HepG2 (cell line): ENCODE results near the gene GNAI2. TPM values are rescaled to one million over a fixed set of nuclear protein-coding genes. Genes with fewer than 3 reads are reported as not detected.

Experiments
- ATF1 ChIP-seq: IDR thresholded peaks from 2 replicates; pipeline ENCODE4 v1.6.1; 2016; ENCODE audit warnings: mild to moderate bottlenecking, control low read depth
- ATF7 ChIP-seq, 2 experiments: fragments of 450-650 bp in 1 of 2; sonication (generic) in 1 of 2; formaldehyde crosslinking in 1 of 2; IDR thresholded peaks; 2 replicates each; pipeline versions ENCODE4 v1.4.0 to v1.6.1; 2016 to 2020; ENCODE audit warnings: antibody characterized with exemption in 1 of 2, mild to moderate bottlenecking in 1 of 2, missing genetic modification reagents in 1 of 2
- BORCS8-MEF2B ChIP-seq: sonication (generic); formaldehyde crosslinking; IDR thresholded peaks from 2 replicates; pipeline ENCODE4 v1.8.0; 2022; ENCODE audit warnings: mild to moderate bottlenecking, missing genetic modification reagents
- HDAC2 ChIP-seq: sonication (generic); formaldehyde crosslinking; IDR thresholded peaks from 2 replicates; pipeline ENCODE4 v1.4.0; 2020; ENCODE audit warnings: missing genetic modification reagents
- JUNB ChIP-seq: sonication (generic); formaldehyde crosslinking; IDR thresholded peaks from 2 replicates; pipeline ENCODE4 v1.8.0; 2022; ENCODE audit warnings: missing genetic modification reagents, mild to moderate bottlenecking, borderline replicate concordance
- NR2F6 ChIP-seq, 2 experiments: IDR thresholded peaks; 2 replicates each; pipeline ENCODE4 v1.6.1; 2016; ENCODE audit warnings: antibody characterized with exemption in 1 of 2, mild to moderate bottlenecking in 1 of 2
- PRMT3 ChIP-seq: sonication (generic); formaldehyde crosslinking; IDR thresholded peaks from 2 replicates; pipeline ENCODE4 v1.8.1; 2022; ENCODE audit warnings: low read depth, mild to moderate bottlenecking, moderate library complexity, missing genetic modification reagents, borderline replicate concordance
- SIX4 ChIP-seq: sonication (generic); formaldehyde crosslinking; IDR thresholded peaks from 2 replicates; pipeline ENCODE4 v1.4.0; 2020; ENCODE audit warnings: missing genetic modification reagents
- SRSF4 ChIP-seq: fragments of 200-400 bp; formaldehyde crosslinking; IDR thresholded peaks from one replicate; pipeline ENCODE4 v1.6.1; 2018; ENCODE audit warnings: mild to moderate bottlenecking, low read depth, low read length, moderate library complexity; ENCODE audit not compliant: poor library complexity, severe bottlenecking
- TBP ChIP-seq: sonication (generic); formaldehyde crosslinking; IDR thresholded peaks from 2 replicates; pipeline ENCODE4 v1.5.0; 2020; ENCODE audit warnings: missing genetic modification reagents
- ZNF274 ChIP-seq: sonication (generic); formaldehyde crosslinking; IDR thresholded peaks from 2 replicates; pipeline ENCODE4 v1.5.1; 2020; ENCODE audit warnings: mild to moderate bottlenecking, missing genetic modification reagents
- ZNF468 ChIP-seq: sonication (generic); formaldehyde crosslinking; IDR thresholded peaks from 2 replicates; pipeline ENCODE4 v1.8.0; 2022; ENCODE audit warnings: mild to moderate bottlenecking, moderate library complexity, missing genetic modification reagents
- polyA plus RNA-seq, 8 experiments: library from polyadenylated mRNA; depleted of rRNA in 3 of 8; stranded (reverse) in 7 of 8; unstranded in 1 of 8; fragments of >200 nt; fragmentation: Illumina TruSeq in 4 of 8; extraction: Trizol in 4 of 8; gene quantifications; 2 replicates each; pipeline versions ENCODE4 v1.2.1 to v1.2.3, GENCODE V29; 2011 to 2016; ENCODE audit warnings: low read depth in 4 of 8, missing spikeins in 1 of 8, mixed read lengths in 1 of 8; ENCODE audit not compliant: insufficient read depth in 1 of 8
- total RNA-seq, 5 experiments: library from RNA; depleted of rRNA; stranded (reverse); fragments of >200 nt; fragmentation: Illumina TruSeq; extraction: Trizol; gene quantifications; 2 replicates each; pipeline ENCODE4 v1.2.3, GENCODE V29; 2016; ENCODE audit warnings: low read depth in 1 of 5
- TF ChIP-seq, protein P1 (sequence below): sonication (generic); formaldehyde crosslinking; IDR thresholded peaks from 2 replicates; pipeline ENCODE4 v1.5.1; 2020; ENCODE audit warnings: missing genetic modification reagents, mild to moderate bottlenecking, borderline replicate concordance
- TF ChIP-seq, protein P2 (sequence below): sonication (generic); formaldehyde crosslinking; conservative IDR thresholded peaks from 2 replicates; pipeline ENCODE4 v1.4.0; 2020; ENCODE audit warnings: mild to moderate bottlenecking, missing genetic modification reagents, moderate library complexity
- TF ChIP-seq, protein P3 (sequence below): sonication (generic); formaldehyde crosslinking; IDR thresholded peaks from 2 replicates; pipeline ENCODE4 v1.5.1; 2020; ENCODE audit warnings: mild to moderate bottlenecking, missing genetic modification reagents, moderate library complexity
- TF ChIP-seq, protein P4 (sequence below): sonication (generic); formaldehyde crosslinking; IDR thresholded peaks from 2 replicates; pipeline ENCODE4 v1.4.0; 2020; ENCODE audit warnings: missing genetic modification reagents
- TF ChIP-seq, protein P5 (sequence below): sonication (generic); formaldehyde crosslinking; IDR thresholded peaks from 2 replicates; pipeline ENCODE4 v1.8.1; 2023; ENCODE audit warnings: mild to moderate bottlenecking, missing genetic modification reagents

Gene GNAI2
- total and polyA plus RNA-seq, 2 of the 13 experiments (the other 11 are each of a cell fraction or from before 2014, with no cell fraction given): 51.1 to 66.2 TPM

DNA sequence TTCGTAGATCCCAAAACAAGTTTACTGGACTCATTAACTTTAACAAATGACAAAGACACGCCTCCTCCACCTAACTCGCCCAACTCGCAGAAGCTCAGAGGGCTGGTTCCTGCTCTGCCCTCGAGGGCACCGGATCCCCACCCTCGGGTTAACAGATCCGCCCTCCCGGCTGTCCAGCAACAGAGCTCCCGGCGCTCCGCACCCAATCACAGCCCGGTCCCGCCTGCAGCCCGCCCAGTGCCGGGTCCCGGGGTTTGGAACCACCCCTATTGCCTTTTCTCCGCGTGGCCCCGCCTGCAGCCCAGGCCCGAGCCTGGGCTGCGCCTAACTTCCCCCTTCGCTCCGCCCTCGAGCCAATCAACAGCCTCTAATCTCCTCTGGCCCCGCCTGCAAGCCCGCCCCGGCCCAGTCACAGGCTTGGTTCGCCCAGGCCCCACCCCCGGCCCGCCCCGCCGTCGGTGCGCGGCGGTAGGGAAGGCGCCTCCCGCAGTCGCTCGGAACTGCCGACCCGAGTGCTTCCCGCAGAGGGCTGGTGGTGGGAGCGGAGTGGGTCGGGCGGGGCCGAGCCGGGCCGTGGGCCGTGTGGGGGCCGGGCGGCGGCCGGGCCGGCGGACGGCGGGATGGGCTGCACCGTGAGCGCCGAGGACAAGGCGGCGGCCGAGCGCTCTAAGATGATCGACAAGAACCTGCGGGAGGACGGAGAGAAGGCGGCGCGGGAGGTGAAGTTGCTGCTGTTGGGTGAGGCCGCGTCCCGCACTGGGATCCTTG lies at the start of gene GNAI2 (continued):
- TF ChIP-seq, protein P1, sequence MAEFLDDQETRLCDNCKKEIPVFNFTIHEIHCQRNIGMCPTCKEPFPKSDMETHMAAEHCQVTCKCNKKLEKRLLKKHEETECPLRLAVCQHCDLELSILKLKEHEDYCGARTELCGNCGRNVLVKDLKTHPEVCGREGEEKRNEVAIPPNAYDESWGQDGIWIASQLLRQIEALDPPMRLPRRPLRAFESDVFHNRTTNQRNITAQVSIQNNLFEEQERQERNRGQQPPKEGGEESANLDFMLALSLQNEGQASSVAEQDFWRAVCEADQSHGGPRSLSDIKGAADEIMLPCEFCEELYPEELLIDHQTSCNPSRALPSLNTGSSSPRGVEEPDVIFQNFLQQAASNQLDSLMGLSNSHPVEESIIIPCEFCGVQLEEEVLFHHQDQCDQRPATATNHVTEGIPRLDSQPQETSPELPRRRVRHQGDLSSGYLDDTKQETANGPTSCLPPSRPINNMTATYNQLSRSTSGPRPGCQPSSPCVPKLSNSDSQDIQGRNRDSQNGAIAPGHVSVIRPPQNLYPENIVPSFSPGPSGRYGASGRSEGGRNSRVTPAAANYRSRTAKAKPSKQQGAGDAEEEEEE (CRISPR knock-in tag): no peak
- TF ChIP-seq TBP (CRISPR knock-in tag) (no peak), ZNF274 (no peak), HDAC2 (no peak), ATF1 (CRISPR knock-in tag) (no peak), SIX4 (CRISPR knock-in tag) (no peak), BORCS8-MEF2B (0 out of 2 replicates have a peak, but pooled peaks have one; percentile 51), PRMT3 (CRISPR knock-in tag) (0 out of 2 replicates have a peak, but pooled peaks have one; percentile 22), JUNB (CRISPR knock-in tag) (no peak), NR2F6 (IDR thresholded peaks at IDR 0.05) (no peak), NR2F6 (CRISPR knock-in tag; IDR thresholded peaks at IDR 0.05) (peak; percentile 26), SRSF4 (no peak), ZNF468 (CRISPR knock-in tag) (no peak), ATF7 (IDR thresholded peaks at IDR 0.05) (no peak), ATF7 (CRISPR knock-in tag; IDR thresholded peaks at IDR 0.05) (no peak)
- TF ChIP-seq, protein P2, sequence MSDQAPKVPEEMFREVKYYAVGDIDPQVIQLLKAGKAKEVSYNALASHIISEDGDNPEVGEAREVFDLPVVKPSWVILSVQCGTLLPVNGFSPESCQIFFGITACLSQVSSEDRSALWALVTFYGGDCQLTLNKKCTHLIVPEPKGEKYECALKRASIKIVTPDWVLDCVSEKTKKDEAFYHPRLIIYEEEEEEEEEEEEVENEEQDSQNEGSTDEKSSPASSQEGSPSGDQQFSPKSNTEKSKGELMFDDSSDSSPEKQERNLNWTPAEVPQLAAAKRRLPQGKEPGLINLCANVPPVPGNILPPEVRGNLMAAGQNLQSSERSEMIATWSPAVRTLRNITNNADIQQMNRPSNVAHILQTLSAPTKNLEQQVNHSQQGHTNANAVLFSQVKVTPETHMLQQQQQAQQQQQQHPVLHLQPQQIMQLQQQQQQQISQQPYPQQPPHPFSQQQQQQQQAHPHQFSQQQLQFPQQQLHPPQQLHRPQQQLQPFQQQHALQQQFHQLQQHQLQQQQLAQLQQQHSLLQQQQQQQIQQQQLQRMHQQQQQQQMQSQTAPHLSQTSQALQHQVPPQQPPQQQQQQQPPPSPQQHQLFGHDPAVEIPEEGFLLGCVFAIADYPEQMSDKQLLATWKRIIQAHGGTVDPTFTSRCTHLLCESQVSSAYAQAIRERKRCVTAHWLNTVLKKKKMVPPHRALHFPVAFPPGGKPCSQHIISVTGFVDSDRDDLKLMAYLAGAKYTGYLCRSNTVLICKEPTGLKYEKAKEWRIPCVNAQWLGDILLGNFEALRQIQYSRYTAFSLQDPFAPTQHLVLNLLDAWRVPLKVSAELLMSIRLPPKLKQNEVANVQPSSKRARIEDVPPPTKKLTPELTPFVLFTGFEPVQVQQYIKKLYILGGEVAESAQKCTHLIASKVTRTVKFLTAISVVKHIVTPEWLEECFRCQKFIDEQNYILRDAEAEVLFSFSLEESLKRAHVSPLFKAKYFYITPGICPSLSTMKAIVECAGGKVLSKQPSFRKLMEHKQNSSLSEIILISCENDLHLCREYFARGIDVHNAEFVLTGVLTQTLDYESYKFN: no peak
- TF ChIP-seq, protein P3, sequence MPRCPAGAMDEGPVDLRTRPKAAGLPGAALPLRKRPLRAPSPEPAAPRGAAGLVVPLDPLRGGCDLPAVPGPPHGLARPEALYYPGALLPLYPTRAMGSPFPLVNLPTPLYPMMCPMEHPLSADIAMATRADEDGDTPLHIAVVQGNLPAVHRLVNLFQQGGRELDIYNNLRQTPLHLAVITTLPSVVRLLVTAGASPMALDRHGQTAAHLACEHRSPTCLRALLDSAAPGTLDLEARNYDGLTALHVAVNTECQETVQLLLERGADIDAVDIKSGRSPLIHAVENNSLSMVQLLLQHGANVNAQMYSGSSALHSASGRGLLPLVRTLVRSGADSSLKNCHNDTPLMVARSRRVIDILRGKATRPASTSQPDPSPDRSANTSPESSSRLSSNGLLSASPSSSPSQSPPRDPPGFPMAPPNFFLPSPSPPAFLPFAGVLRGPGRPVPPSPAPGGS (CRISPR knock-in tag): peak; percentile 34; the same call in 1 of the 2 replicates
- TF ChIP-seq, protein P4, sequence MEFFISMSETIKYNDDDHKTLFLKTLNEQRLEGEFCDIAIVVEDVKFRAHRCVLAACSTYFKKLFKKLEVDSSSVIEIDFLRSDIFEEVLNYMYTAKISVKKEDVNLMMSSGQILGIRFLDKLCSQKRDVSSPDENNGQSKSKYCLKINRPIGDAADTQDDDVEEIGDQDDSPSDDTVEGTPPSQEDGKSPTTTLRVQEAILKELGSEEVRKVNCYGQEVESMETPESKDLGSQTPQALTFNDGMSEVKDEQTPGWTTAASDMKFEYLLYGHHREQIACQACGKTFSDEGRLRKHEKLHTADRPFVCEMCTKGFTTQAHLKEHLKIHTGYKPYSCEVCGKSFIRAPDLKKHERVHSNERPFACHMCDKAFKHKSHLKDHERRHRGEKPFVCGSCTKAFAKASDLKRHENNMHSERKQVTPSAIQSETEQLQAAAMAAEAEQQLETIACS (CRISPR knock-in tag): no peak
- TF ChIP-seq, protein P5, sequence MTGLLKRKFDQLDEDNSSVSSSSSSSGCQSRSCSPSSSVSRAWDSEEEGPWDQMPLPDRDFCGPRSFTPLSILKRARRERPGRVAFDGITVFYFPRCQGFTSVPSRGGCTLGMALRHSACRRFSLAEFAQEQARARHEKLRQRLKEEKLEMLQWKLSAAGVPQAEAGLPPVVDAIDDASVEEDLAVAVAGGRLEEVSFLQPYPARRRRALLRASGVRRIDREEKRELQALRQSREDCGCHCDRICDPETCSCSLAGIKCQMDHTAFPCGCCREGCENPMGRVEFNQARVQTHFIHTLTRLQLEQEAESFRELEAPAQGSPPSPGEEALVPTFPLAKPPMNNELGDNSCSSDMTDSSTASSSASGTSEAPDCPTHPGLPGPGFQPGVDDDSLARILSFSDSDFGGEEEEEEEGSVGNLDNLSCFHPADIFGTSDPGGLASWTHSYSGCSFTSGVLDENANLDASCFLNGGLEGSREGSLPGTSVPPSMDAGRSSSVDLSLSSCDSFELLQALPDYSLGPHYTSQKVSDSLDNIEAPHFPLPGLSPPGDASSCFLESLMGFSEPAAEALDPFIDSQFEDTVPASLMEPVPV (CRISPR knock-in tag): no peak
